Spleen (tissue), 11 donors: ENCODE measurements around the gene PIM3. TPM values are rescaled to one million over a fixed set of nuclear protein-coding genes. Genes with fewer than 3 reads are reported as not detected.

Source experiments
- DNase-seq: peaks from one replicate; pipeline ENCODE4 v3.0.0-alpha.2; 2020
- H3K27ac ChIP-seq, 8 donors: fragments of 200-600 bp; sonication (generic) in 7 of 8; 1 replicate in 4 of 8; 2 replicates in 4 of 8; pipeline versions ENCODE4 v1.5.0 to v1.8.0; 2016 to 2021; ENCODE audit warnings: inconsistent platforms in 4 of 8, mild to moderate bottlenecking in 4 of 8, moderate library complexity in 1 of 8
- H3K27me3 ChIP-seq, 7 donors: fragments of 200-600 bp; sonication (generic) in 6 of 7; replicated peaks in 1 of 7; 1 replicate in 4 of 7; 2 replicates in 3 of 7; pipeline versions ENCODE4 v1.5.0 to v1.8.0; 2016 to 2021; ENCODE audit warnings: inconsistent platforms in 3 of 7, mild to moderate bottlenecking in 1 of 7
- H3K36me3 ChIP-seq, 6 donors: fragments of 200-600 bp; sonication (generic) in 5 of 6; 1 replicate in 4 of 6; 2 replicates in 2 of 6; pipeline versions ENCODE4 v1.5.0 to v1.8.0; 2016 to 2021; ENCODE audit warnings: inconsistent platforms in 2 of 6
- H3K4me1 ChIP-seq, 6 donors: fragments of 200-600 bp; sonication (generic) in 5 of 6; 1 replicate in 3 of 6; 2 replicates in 3 of 6; pipeline versions ENCODE4 v1.5.0 to v1.8.0; 2016 to 2021; ENCODE audit warnings: inconsistent platforms in 3 of 6
- H3K4me3 ChIP-seq, 8 donors: fragments of 200-600 bp; sonication (generic) in 7 of 8; 1 replicate in 4 of 8; 2 replicates in 4 of 8; pipeline versions ENCODE4 v1.5.0 to v1.8.0; 2016 to 2021; ENCODE audit warnings: inconsistent platforms in 4 of 8, mild to moderate bottlenecking in 4 of 8, moderate library complexity in 2 of 8
- H3K9me3 ChIP-seq, 8 donors: fragments of 200-600 bp; sonication (generic) in 7 of 8; 1 replicate in 4 of 8; 2 replicates in 4 of 8; pipeline versions ENCODE4 v1.5.0 to v1.8.0; 2016 to 2021; ENCODE audit warnings: inconsistent platforms in 4 of 8
- POLR2A ChIP-seq, 3 donors: fragments of 450-650 bp; IDR thresholded peaks; one replicate each; pipeline ENCODE4 v1.5.1; 2017; ENCODE audit warnings: antibody characterized with exemption in 3 of 3, mild to moderate bottlenecking in 1 of 3
- POLR2AphosphoS5 ChIP-seq, 3 donors: sonication (generic); formaldehyde crosslinking; IDR thresholded peaks; one replicate each; pipeline ENCODE4 v1.5.1; 2017; ENCODE audit warnings: antibody characterized with exemption in 3 of 3
- whole genome bisulfite sequencing, 5 donors: extraction: QIAGEN DNeasy Blood & Tissue Kit in 3 of 5; methylation state at CpG; one replicate each; pipeline versions ENCODE4 v1.1.5 to v1.1.7; 2013 to 2018; 5-methylcytosine and 5-hydroxymethylcytosine counted together
- intact Hi-C: fragments of 100-400 bp; cut with DNase I; formaldehyde crosslinking; loops from one replicate; pipeline ENCODE4 v1.15.0; 2023; ENCODE audit warnings: low total_unique reads
- polyA plus RNA-seq, 3 donors: library from polyadenylated mRNA; stranded (reverse); fragments of 200-250 nt; gene quantifications; one replicate each; pipeline ENCODE4 v1.2.1, GENCODE V29; 2013
- total RNA-seq, 7 donors: library from RNA; depleted of rRNA in 3 of 7; stranded (reverse); fragments of >200 nt in 3 of 7; fragmentation: NEBNext Ultra II Directional in 4 of 7; extraction: Animal tissue kit (Norgen Biotek cat#: 25700) in 4 of 7; gene quantifications; one replicate each; pipeline versions ENCODE4 v1.1.0 to v1.2.1, GENCODE V29; 2016 to 2021
- TF ChIP-seq, protein P1 (sequence below), 11 experiments: fragments of 200-600 bp in 7 of 11; fragments of 450-650 bp in 4 of 11; sonication (generic) in 4 of 11; IDR thresholded peaks in 8 of 11; conservative IDR thresholded peaks in 3 of 11; 1 replicate in 7 of 11; 2 replicates in 4 of 11; pipeline versions ENCODE4 v1.4.0 to v1.8.0; 2016 to 2021; ENCODE audit warnings: antibody characterized with exemption in 11 of 11, inconsistent platforms in 4 of 11, mild to moderate bottlenecking in 1 of 11
- donor health status: healthy with polysubstance abuse.
- donor health status: DM: no; HTN: no; CAD: no; lungs with moderate emphysema.
- donor health status: DM: no; HTN: no; CAD: no.
- donor health status: Bipolar disorder and iron deficiency.
- donor health status: healthy.
- donor health status: DM: no; HTN: no; CAD: no.
- donor health status: DM: yes; HTN: yes; CAD: no.

The PIM3 gene
- total and polyA plus RNA-seq, 10 donors = 49.5 to 134 (median 93.6) TPM

- peak overlapping the region in 4 of 8 donors; percentile 14 to 92 (median 86) for H3K27ac ChIP-seq
- no peaks in the 10 kb centered on the region for H3K27me3 ChIP-seq
- DNase-seq = no peak
- no peaks in the 10 kb centered on the region for H3K36me3 ChIP-seq
- intact Hi-C loops = no loop called here
- H3K9me3 ChIP-seq = no peaks in the 10 kb centered on the region
- 65 to 87% (median 79%) methylated on average over 27 to 28 of the region's 28 CpGs for WGBS, 5 donors
- no peak overlapping the region for H3K4me3 ChIP-seq
- H3K4me1 ChIP-seq = peaks cover 2 to 67% (median 44%) of the 10 kb centered on the region in 6 donors
- TF ChIP-seq POLR2A (IDR thresholded peaks at IDR 0.05) = no peak
- peak in 1 of 3 donors; percentile 20 for TF ChIP-seq POLR2AphosphoS5 (IDR thresholded peaks at IDR 0.05)
- TF ChIP-seq, protein P1, sequence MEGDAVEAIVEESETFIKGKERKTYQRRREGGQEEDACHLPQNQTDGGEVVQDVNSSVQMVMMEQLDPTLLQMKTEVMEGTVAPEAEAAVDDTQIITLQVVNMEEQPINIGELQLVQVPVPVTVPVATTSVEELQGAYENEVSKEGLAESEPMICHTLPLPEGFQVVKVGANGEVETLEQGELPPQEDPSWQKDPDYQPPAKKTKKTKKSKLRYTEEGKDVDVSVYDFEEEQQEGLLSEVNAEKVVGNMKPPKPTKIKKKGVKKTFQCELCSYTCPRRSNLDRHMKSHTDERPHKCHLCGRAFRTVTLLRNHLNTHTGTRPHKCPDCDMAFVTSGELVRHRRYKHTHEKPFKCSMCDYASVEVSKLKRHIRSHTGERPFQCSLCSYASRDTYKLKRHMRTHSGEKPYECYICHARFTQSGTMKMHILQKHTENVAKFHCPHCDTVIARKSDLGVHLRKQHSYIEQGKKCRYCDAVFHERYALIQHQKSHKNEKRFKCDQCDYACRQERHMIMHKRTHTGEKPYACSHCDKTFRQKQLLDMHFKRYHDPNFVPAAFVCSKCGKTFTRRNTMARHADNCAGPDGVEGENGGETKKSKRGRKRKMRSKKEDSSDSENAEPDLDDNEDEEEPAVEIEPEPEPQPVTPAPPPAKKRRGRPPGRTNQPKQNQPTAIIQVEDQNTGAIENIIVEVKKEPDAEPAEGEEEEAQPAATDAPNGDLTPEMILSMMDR (IDR thresholded peaks at IDR 0.05 in 8 of 11, conservative IDR thresholded peaks at IDR 0.05 in 3 of 11) = no peak
Measured at GRCh38 chr22:49951000-49951677, 9.4 kb upstream of the PIM3 start.

- intact Hi-C loops = no loop called here
- H3K27me3 ChIP-seq = no peaks in the 10 kb centered on the region
- WGBS, 5 donors = 80 to 93% (median 92%) methylated on average over 2 to 4 of the region's 4 CpGs
- peaks cover 2 to 62% (median 43%) of the 10 kb centered on the region in 6 donors for H3K4me1 ChIP-seq
- H3K36me3 ChIP-seq = no peaks in the 10 kb centered on the region
- no peak for DNase-seq
- TF ChIP-seq, protein P1 (IDR thresholded peaks at IDR 0.05 in 8 of 11, conservative IDR thresholded peaks at IDR 0.05 in 3 of 11) = no peak
- TF ChIP-seq POLR2A (IDR thresholded peaks at IDR 0.05) (no peak), POLR2AphosphoS5 (IDR thresholded peaks at IDR 0.05) (no peak)
- H3K4me3 ChIP-seq = no peak overlapping the region
- peak overlapping the region in 5 of 8 donors; percentile 14 to 92 (median 85) for H3K27ac ChIP-seq
- H3K9me3 ChIP-seq = no peaks in the 10 kb centered on the region
Measured at GRCh38 chr22:49951678-49951985, 8.9 kb upstream of the PIM3 start.

- Histone ChIP-seq H3K27me3 (no peaks in the 10 kb centered on the region), H3K4me1 (peaks cover 2 to 63% (median 43%) of the 10 kb centered on the region in 6 donors), H3K36me3 (no peaks in the 10 kb centered on the region), H3K9me3 (no peaks in the 10 kb centered on the region), H3K4me3 (no peak overlapping the region), H3K27ac (peak overlapping the region in 6 of 8 donors; percentile 73 to 92 (median 81))
- TF ChIP-seq POLR2AphosphoS5 (IDR thresholded peaks at IDR 0.05) (no peak), POLR2A (IDR thresholded peaks at IDR 0.05) (no peak)
- TF ChIP-seq, protein P1 (IDR thresholded peaks at IDR 0.05 in 8 of 11, conservative IDR thresholded peaks at IDR 0.05 in 3 of 11) = no peak
- intact Hi-C loops = no loop called here
- no peak for DNase-seq
- 79 to 85% (median 84%) methylated on average over 14 to 24 of the region's 24 CpGs for WGBS, 5 donors
Measured at GRCh38 chr22:49951986-49952896, 8.3 kb upstream of the PIM3 start.
